C4-2B (cell line): Measurements from ENCODE around the gene TAMALIN.

Experiments
- CTCF ChIP-seq: fragments of 450-650 bp; conservative IDR thresholded peaks from 2 replicates; pipeline ENCODE4 v1.5.1; 2017; ENCODE audit warnings: mild to moderate bottlenecking
- ZFX ChIP-seq: fragments of 450-650 bp; IDR thresholded peaks from 2 replicates; pipeline ENCODE4 v1.6.1; 2017

GRCh38 chr12:51960890-51961289 is 45.9 kb upstream of the TAMALIN start:
- TF ChIP-seq CTCF (no peak), ZFX (no peak)
